Measurements from ENCODE around the gene RETREG1.

The RETREG1 gene

GRCh38 chr5:16525651-16526050 lies 91.1 kb downstream of the RETREG1 start:
- Histone ChIP-seq H3K79me2 (ENCODE audit: insufficient read depth, low read length) (no peaks in the 10 kb centered on the region), H3K36me3 (ENCODE audit: insufficient read depth, low read length) (no peaks in the 10 kb centered on the region), H4K20me1 (ENCODE audit: insufficient read depth, low read length, poor library complexity, severe bottlenecking) (no peaks in the 10 kb centered on the region), H3K9me2 (replicated peaks; ENCODE audit: low read depth, low read length) (no peaks in the 10 kb centered on the region), H3K9me3 (ENCODE audit: insufficient read depth, low read depth, low read length) (no peaks in the 10 kb centered on the region), H3F3A (ENCODE audit: low read depth) (no peaks in the 10 kb centered on the region), H2AFZ (ENCODE audit: low read length) (no peak overlapping the region), H3K4me2 (ENCODE audit: low read depth, low read length, poor library complexity, severe bottlenecking) (no peak overlapping the region), H3K9ac (ENCODE audit: low read depth, low read length, poor library complexity, severe bottlenecking) (no peak overlapping the region), H3K27me3 (ENCODE audit: insufficient read depth, low read length, poor library complexity, severe bottlenecking) (no peaks in the 10 kb centered on the region), H3K4me3 (ENCODE audit: low read length, poor library complexity, severe bottlenecking) (no peak overlapping the region), H3K4me1 (ENCODE audit: insufficient read depth, low read length, poor library complexity, severe bottlenecking) (no peaks in the 10 kb centered on the region)
- TF ChIP-seq CTCF (conservative IDR thresholded peaks at IDR 0.05; ENCODE audit: low read length) (no peak), EZH2phosphoT487 (IDR thresholded peaks at IDR 0.05; ENCODE audit: borderline replicate concordance) (no peak)

- Histone ChIP-seq H3F3A (ENCODE audit: low read depth) (no peaks in the 10 kb centered on the region), H3K79me2 (ENCODE audit: insufficient read depth, low read length) (no peaks in the 10 kb centered on the region), H3K27me3 (ENCODE audit: insufficient read depth, low read length, poor library complexity, severe bottlenecking) (no peaks in the 10 kb centered on the region), H3K4me3 (ENCODE audit: low read length, poor library complexity, severe bottlenecking) (no peak overlapping the region), H3K9me2 (replicated peaks; ENCODE audit: low read depth, low read length) (no peaks in the 10 kb centered on the region), H3K4me2 (ENCODE audit: low read depth, low read length, poor library complexity, severe bottlenecking) (no peak overlapping the region), H3K9ac (ENCODE audit: low read depth, low read length, poor library complexity, severe bottlenecking) (no peak overlapping the region), H2AFZ (ENCODE audit: low read length) (no peak overlapping the region), H4K20me1 (ENCODE audit: insufficient read depth, low read length, poor library complexity, severe bottlenecking) (no peaks in the 10 kb centered on the region), H3K9me3 (ENCODE audit: insufficient read depth, low read depth, low read length) (no peaks in the 10 kb centered on the region), H3K4me1 (ENCODE audit: insufficient read depth, low read length, poor library complexity, severe bottlenecking) (no peaks in the 10 kb centered on the region), H3K36me3 (ENCODE audit: insufficient read depth, low read length) (no peaks in the 10 kb centered on the region)
- TF ChIP-seq EZH2phosphoT487 (IDR thresholded peaks at IDR 0.05; ENCODE audit: borderline replicate concordance) (no peak), CTCF (conservative IDR thresholded peaks at IDR 0.05; ENCODE audit: low read length) (no peak)
Measured at GRCh38 chr5:16524286-16524685, 92.5 kb downstream of the RETREG1 start.

GRCh38 chr5:16521521-16522483 lies 95.0 kb downstream of the RETREG1 start:
- Histone ChIP-seq H4K20me1 (ENCODE audit: insufficient read depth, low read length, poor library complexity, severe bottlenecking) (no peaks in the 10 kb centered on the region), H3K9me2 (replicated peaks; ENCODE audit: low read depth, low read length) (no peaks in the 10 kb centered on the region), H3K4me3 (ENCODE audit: low read length, poor library complexity, severe bottlenecking) (no peak overlapping the region), H3K36me3 (ENCODE audit: insufficient read depth, low read length) (no peaks in the 10 kb centered on the region), H3K9me3 (ENCODE audit: insufficient read depth, low read depth, low read length) (no peaks in the 10 kb centered on the region), H3K4me2 (ENCODE audit: low read depth, low read length, poor library complexity, severe bottlenecking) (no peak overlapping the region), H2AFZ (ENCODE audit: low read length) (no peak overlapping the region), H3K4me1 (ENCODE audit: insufficient read depth, low read length, poor library complexity, severe bottlenecking) (no peaks in the 10 kb centered on the region), H3K79me2 (ENCODE audit: insufficient read depth, low read length) (no peaks in the 10 kb centered on the region), H3F3A (ENCODE audit: low read depth) (no peaks in the 10 kb centered on the region), H3K9ac (ENCODE audit: low read depth, low read length, poor library complexity, severe bottlenecking) (no peak overlapping the region), H3K27me3 (ENCODE audit: insufficient read depth, low read length, poor library complexity, severe bottlenecking) (no peaks in the 10 kb centered on the region)
- TF ChIP-seq CTCF (conservative IDR thresholded peaks at IDR 0.05; ENCODE audit: low read length) (no peak), EZH2phosphoT487 (IDR thresholded peaks at IDR 0.05; ENCODE audit: borderline replicate concordance) (no peak)
